ENCODE data around the gene MCC.

GRCh38 chr5:113338628-113339027 is 149.6 kb downstream of the MCC start:
- TF ChIP-seq NFRKB (IDR thresholded peaks at IDR 0.05) = no peak
- TF ChIP-seq FOXK2 (IDR thresholded peaks at IDR 0.05) = no peak
- TF ChIP-seq TARDBP (IDR thresholded peaks at IDR 0.05) = no peak
- no peak for TF ChIP-seq SP1 (IDR thresholded peaks at IDR 0.05)
